Measurements from ENCODE around the gene TMEM154. TPM values are rescaled to one million over a fixed set of nuclear protein-coding genes. Genes with fewer than 3 reads are reported as not detected.

TMEM154 gene
- total RNA-seq, 1 experiment from 2014 or later, result 3.6 TPM

DNA sequence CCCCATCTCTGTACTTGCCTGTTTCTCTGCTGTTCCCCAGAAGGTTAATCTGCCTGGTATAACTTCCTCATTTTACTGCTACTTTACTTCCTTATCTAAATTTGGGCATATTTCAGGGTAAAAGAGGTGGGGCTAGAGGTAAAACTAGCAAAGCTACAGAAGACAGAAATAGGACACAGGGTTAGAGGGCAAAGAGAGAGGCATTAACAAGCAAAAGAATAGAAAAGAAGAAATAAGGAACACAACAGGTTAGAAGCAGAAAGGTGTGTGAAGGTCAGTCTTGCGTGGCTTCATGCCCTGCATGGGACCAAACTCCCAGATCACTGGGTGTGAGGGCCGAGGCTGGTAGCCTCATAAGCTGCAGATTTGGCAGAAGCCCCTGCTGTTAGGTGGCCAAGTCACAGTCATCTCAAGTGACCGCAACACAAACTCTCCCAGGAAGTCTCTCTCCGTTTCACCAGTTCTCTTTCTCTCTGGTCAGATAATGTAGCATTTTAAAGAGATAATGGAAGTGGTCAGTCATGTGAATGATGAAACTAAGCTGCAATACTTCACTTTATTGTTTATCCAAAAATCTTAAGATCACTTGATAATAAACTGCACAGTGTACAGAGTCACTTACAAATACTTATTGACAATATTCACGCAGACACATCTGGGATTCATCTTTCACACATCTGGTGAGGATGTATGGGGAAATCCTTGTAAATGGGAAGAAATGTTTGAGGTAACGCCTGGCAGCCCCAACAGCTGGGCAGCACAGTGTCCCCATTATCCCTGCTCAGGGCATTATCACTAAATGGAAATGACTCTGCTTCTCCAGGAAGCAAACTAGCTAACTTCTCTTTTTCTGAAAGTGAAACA, 16.4 kb downstream of the TMEM154 start:
- no peak for DNase-seq
- Histone ChIP-seq H3K4me1 (ENCODE audit: insufficient read depth, low read length) (no peaks in the 10 kb centered on the region), H3K27ac (ENCODE audit: low read length) (no peak overlapping the region), H3K9me2 (replicated peaks; ENCODE audit: low read length) (no peaks in the 10 kb centered on the region), H3K9ac (ENCODE audit: low read length) (no peak overlapping the region), H3K79me2 (ENCODE audit: low read length) (no peaks in the 10 kb centered on the region), H3K36me3 (ENCODE audit: low read depth, low read length) (no peaks in the 10 kb centered on the region), H3K4me2 (ENCODE audit: low read length) (no peak overlapping the region), H3K9me3 (ENCODE audit: low read length) (no peaks in the 10 kb centered on the region), H4K20me1 (ENCODE audit: low read length) (no peaks in the 10 kb centered on the region), H3F3A (ENCODE audit: low read length, unreplicated experiment) (no peaks in the 10 kb centered on the region), H3K4me3 (ENCODE audit: low read length) (no peak overlapping the region), H2AFZ (ENCODE audit: low read length) (no peak overlapping the region), H3K27me3 (ENCODE audit: low read length) (no peaks in the 10 kb centered on the region)
- no peak for ATAC-seq
- BruUV-seq (replicated peaks), result no TSS peak
- TF ChIP-seq CTCF (conservative IDR thresholded peaks at IDR 0.05; ENCODE audit: low read depth, low read length), result no peak
- no peak for TF ChIP-seq EZH2phosphoT487 (IDR thresholded peaks at IDR 0.05; ENCODE audit: borderline replicate concordance, low read length)
- no peak for TF ChIP-seq EZH2 (IDR thresholded peaks at IDR 0.05; ENCODE audit: low read length, unreplicated experiment)
- CTCF ChIA-PET, result no interaction called here
- intact Hi-C loops (cut with micrococcal nuclease), result no loop called here
- POLR2A ChIA-PET (ENCODE audit: unreplicated experiment), result no interaction called here

GRCh38 chr4:152661649-152662048, 18.1 kb downstream of the TMEM154 start:
- Histone ChIP-seq H3K4me1 (ENCODE audit: insufficient read depth, low read length) (no peaks in the 10 kb centered on the region), H3K4me2 (ENCODE audit: low read length) (no peak overlapping the region), H3K9ac (ENCODE audit: low read length) (no peak overlapping the region), H4K20me1 (ENCODE audit: low read length) (no peaks in the 10 kb centered on the region), H3K4me3 (ENCODE audit: low read length) (no peak overlapping the region), H2AFZ (ENCODE audit: low read length) (no peak overlapping the region), H3K27me3 (ENCODE audit: low read length) (no peaks in the 10 kb centered on the region), H3K27ac (ENCODE audit: low read length) (no peak overlapping the region), H3K9me3 (ENCODE audit: low read length) (no peaks in the 10 kb centered on the region), H3K79me2 (ENCODE audit: low read length) (no peaks in the 10 kb centered on the region), H3K36me3 (ENCODE audit: low read depth, low read length) (peaks cover 7% of the 10 kb centered on the region; the same call in 1 of the 2 replicates), H3F3A (ENCODE audit: low read length, unreplicated experiment) (no peaks in the 10 kb centered on the region), H3K9me2 (replicated peaks; ENCODE audit: low read length) (no peaks in the 10 kb centered on the region)
- DNase-seq, result no peak
- no peak for ATAC-seq
- TF ChIP-seq EZH2 (IDR thresholded peaks at IDR 0.05; ENCODE audit: low read length, unreplicated experiment) (no peak), EZH2phosphoT487 (IDR thresholded peaks at IDR 0.05; ENCODE audit: borderline replicate concordance, low read length) (no peak), CTCF (conservative IDR thresholded peaks at IDR 0.05; ENCODE audit: low read depth, low read length) (no peak)
- ChIA-PET POLR2A (ENCODE audit: unreplicated experiment) (no interaction called here), CTCF (no interaction called here)
- intact Hi-C loops (cut with micrococcal nuclease), result no loop called here
- no TSS peak for BruUV-seq (replicated peaks)

GRCh38 chr4:152660526-152660925, 19.3 kb downstream of the TMEM154 start:
- no peak for DNase-seq
- H3K9me3 ChIP-seq (ENCODE audit: low read length), result no peaks in the 10 kb centered on the region
- no peaks in the 10 kb centered on the region for H3F3A ChIP-seq (ENCODE audit: low read length, unreplicated experiment)
- H3K9me2 ChIP-seq (replicated peaks; ENCODE audit: low read length), result no peaks in the 10 kb centered on the region
- no peak for TF ChIP-seq CTCF (conservative IDR thresholded peaks at IDR 0.05; ENCODE audit: low read depth, low read length)
- TF ChIP-seq EZH2 (IDR thresholded peaks at IDR 0.05; ENCODE audit: low read length, unreplicated experiment), result no peak
- no peak for TF ChIP-seq EZH2phosphoT487 (IDR thresholded peaks at IDR 0.05; ENCODE audit: borderline replicate concordance, low read length)
- H3K4me2 ChIP-seq (ENCODE audit: low read length), result no peak overlapping the region
- no peak for ATAC-seq
- no peak overlapping the region for H3K9ac ChIP-seq (ENCODE audit: low read length)
- H3K4me1 ChIP-seq (ENCODE audit: insufficient read depth, low read length), result no peaks in the 10 kb centered on the region
- intact Hi-C loops (cut with micrococcal nuclease), result no loop called here
- no peak overlapping the region for H2AFZ ChIP-seq (ENCODE audit: low read length)
- CTCF ChIA-PET, result no interaction called here
- peaks cover 7% of the 10 kb centered on the region; the same call in 1 of the 2 replicates for H3K36me3 ChIP-seq (ENCODE audit: low read depth, low read length)
- BruUV-seq (replicated peaks), result no TSS peak
- H3K4me3 ChIP-seq (ENCODE audit: low read length), result no peak overlapping the region
- POLR2A ChIA-PET (ENCODE audit: unreplicated experiment), result no interaction called here
- H3K79me2 ChIP-seq (ENCODE audit: low read length), result no peaks in the 10 kb centered on the region
- no peak overlapping the region for H3K27ac ChIP-seq (ENCODE audit: low read length)
- H4K20me1 ChIP-seq (ENCODE audit: low read length), result no peaks in the 10 kb centered on the region
- no peaks in the 10 kb centered on the region for H3K27me3 ChIP-seq (ENCODE audit: low read length)

Measured in PC-3 (cell line).